Hematopoietic multipotent progenitor cell treated with erythropoietin and hydrocortisone succinate and interleukin-3 and kit ligand, for 4 days (in vitro differentiated cells): ENCODE results near the gene ITGA4.
A peak's percentile ranks its signal among the peaks of the same experiment; 100 is the strongest.
"Not testable (repeated sequence)": the region's sequence is repeated elsewhere in the genome, so short reads cannot be mapped to it uniquely, and the experiment has no call there.

Source experiments
- DNase-seq: peaks from one replicate; pipeline ENCODE4 v3.0.0-alpha.2; 2015

The ITGA4 gene

DNA sequence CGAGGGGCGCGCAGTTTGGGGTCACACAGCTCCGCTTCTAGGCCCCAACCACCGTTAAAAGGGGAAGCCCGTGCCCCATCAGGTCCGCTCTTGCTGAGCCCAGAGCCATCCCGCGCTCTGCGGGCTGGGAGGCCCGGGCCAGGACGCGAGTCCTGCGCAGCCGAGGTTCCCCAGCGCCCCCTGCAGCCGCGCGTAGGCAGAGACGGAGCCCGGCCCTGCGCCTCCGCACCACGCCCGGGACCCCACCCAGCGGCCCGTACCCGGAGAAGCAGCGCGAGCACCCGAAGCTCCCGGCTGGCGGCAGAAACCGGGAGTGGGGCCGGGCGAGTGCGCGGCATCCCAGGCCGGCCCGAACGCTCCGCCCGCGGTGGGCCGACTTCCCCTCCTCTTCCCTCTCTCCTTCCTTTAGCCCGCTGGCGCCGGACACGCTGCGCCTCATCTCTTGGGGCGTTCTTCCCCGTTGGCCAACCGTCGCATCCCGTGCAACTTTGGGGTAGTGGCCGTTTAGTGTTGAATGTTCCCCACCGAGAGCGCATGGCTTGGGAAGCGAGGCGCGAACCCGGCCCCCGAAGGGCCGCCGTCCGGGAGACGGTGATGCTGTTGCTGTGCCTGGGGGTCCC is at the start of gene ITGA4:
Gene ITGA4, plus strand, starts transcription at position 266 of the 620 bp plus-strand sequence. Its CDS starts 269 bp downstream, at position 535.
- peak; percentile 97 for DNase-seq

- no peak for DNase-seq
Observed at GRCh38 chr2:181408861-181409260, 48.3 kb upstream of the ITGA4 start.

- DNase-seq, result no peak
Observed at GRCh38 chr2:181411105-181411849, 45.9 kb upstream of the ITGA4 start.

DNA sequence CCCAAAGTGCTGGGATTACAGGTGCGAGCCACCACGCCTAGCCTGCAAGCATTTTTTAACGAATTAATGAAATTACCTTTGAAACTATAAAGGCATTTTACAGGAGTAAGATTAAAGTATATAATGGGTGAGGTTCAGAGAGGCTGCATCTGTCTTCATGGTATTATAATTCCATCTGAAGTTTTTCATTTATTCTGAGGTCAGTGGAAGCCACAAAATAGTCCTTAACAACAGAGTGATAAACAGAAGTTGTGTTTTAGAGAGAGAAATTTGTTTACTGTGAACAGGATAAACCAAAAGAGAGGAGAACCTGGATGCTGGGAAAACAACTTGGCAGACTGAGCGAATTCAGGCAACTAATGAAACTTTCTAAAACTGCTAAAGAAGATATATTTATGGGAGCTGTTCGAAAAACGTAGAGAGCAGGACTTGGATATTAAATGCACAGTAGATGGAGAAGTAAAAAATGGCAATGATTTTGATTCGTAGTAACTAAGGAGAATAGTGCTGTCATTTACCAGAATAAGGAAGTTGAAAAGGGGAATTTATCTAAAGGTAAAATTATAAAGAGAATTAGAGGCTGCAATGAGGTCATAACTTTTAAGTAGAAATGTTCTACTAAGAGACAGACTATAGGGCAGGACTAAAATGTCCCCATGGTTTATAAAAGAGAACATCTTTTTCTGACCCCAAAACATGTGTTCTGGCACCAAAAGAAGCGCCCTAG is 37.9 kb upstream of the ITGA4 start:
- peak; percentile 60 for DNase-seq

DNA sequence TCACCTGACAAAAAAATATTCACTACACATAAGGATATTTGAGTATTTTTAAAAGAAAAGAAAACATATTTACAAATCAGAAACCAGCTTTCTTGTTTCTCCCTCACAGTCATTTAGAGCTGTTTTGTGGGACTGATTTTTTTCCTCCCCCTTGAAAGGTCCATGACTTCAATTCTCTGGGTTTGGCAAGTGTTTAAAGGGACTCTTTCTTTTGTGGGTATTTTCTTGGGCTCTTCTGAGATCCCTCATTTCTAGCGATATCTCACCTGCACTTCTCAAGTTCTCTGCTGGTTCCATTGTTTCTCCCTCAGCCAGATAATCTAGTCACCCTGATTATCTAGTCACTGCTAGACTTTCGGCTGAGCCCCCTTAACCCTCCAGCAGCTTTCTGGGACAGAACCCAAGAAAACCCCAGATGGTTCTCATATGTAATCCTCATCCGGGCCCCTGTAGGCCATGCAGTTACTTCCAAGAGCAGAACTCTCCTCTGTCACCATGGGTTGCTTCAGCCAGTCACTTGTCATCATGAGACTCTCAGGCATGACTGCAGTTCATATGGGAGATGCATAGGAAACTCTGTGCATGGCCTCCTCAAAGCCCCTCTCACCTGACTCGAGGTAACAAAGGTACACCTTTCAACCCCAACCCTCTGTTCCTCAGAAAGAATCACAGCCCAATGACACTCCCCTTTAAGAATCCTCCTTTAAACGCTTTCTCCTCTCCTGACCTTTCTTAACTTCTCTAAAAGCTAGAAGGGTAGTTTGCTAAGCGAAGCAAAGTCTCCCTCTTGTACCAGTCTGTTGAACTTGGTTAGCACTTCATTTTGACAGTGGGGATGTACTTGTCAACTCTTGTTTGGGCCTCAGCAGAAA is 36.7 kb upstream of the ITGA4 start:
- no peak for DNase-seq

DNA sequence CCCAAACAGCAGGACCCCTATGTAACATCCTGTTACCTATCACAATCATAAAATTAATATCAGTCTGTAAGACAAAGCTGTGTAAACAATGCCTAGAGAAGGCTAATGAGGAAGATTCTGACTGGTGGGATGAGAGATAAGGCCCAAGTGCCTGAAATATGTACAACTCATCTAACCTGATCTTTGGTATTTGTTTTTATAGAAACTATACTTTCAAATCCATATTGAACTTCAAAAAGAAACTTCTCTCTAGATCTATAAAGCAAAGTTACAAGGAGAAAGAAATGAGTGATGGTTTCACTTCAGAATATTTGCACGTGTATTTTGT is 36.1 kb upstream of the ITGA4 start:
- no peak for DNase-seq

DNA sequence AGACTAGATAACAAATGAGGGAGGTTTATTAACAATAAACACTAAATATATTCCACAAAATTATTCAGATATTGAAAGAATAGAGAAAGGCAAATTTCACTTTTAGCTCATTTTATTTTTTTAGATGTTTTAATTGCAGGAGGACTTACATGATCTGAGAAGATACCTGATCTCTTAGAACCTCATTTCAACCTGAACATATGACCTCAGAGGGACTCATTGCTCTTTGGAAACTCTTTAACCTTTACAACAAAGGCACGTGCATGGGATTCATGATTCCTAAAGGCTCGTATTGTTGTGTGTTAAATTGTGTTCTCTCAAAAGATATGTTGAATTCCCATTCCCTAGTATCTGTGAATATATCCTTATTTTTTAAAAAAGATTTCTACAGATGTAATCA is 35.7 kb upstream of the ITGA4 start:
- no peak for DNase-seq

- DNase-seq, result no peak
Observed at GRCh38 chr2:181426672-181427071, 30.5 kb upstream of the ITGA4 start.

DNA sequence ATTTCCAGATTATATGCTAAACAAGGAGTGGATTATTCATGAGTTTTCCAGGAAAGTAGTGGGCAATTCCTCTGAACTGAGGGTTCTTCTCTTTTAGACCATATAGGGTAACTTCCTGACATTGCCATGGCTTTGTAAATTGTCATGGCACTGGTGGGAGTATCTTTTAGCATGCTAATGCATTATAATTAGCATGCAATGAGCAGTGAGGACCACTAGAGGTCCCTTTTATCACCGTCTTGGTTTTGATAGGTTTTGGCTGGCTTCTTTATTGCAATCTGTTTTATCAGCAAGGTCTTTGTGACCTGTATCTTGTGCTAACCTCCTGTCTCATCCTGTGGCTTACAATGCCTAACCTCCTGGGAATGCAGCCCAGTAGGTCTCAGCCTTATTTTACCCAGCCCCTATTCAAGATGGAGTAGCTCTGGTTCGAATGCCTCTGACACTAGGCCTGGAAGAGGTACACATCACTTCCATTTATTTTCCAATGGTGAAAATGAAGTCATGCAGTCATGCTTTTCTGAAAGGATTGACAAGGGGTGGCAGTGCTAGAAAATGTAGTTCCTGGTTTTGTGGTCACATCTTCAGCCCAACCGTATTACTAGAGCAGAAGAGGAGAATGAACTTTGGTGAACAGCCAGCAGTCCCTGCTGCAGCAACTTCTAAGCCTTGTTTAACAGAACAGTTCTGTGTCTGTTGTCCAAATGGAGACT is 26.6 kb upstream of the ITGA4 start:
- peak; percentile 88 for DNase-seq

DNA sequence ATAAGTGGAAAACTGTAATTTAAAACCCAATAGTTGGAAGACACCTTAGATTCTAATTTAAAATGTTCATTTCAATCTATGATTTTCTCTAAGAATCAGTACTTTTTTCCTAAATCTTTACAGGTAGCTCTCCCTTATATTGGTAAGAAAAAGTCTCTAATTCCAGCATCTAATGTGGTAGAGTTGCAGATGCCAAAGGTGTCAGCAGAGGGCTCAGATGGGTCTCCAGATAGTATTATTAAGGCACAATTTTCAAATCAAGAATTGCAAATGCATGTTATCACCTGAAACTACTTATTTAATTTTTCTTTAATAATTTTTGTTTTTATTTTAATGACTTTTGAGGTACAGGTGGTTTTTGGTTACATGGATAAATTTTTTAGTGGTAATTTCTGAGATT is 25.5 kb upstream of the ITGA4 start:
- DNase-seq, result peak; percentile 57

- DNase-seq, result peak; percentile 72
Observed at GRCh38 chr2:181438261-181438660, 18.9 kb upstream of the ITGA4 start.

- no peak for DNase-seq
Observed at GRCh38 chr2:181440344-181440743, 16.8 kb upstream of the ITGA4 start.

GRCh38 chr2:181440919-181441318 is 16.3 kb upstream of the ITGA4 start:
- DNase-seq, result peak; percentile 63

- DNase-seq, result peak; percentile 74
Observed at GRCh38 chr2:181441670-181442069, 15.5 kb upstream of the ITGA4 start.

GRCh38 chr2:181444654-181445053 is 12.5 kb upstream of the ITGA4 start:
- no peak for DNase-seq

DNA sequence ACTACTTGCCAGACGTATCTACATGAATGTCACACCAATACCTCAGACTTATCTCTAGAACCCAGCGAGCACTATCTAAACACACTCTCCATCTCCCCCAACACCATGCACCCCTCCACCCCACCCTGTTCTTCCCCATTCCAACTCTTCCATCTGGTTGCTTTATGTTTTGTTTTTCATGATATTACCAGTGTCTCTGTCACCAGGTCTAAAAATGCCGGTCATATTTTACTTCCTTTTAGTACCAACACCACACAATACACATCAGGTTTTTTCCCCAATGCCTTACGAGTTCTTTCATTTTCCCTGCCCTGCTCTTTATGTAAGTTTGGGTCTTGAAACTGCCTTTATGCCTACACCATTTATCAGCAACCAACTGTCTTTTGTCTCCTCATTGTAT is 10.2 kb upstream of the ITGA4 start:
- DNase-seq, result peak; percentile 93

DNA sequence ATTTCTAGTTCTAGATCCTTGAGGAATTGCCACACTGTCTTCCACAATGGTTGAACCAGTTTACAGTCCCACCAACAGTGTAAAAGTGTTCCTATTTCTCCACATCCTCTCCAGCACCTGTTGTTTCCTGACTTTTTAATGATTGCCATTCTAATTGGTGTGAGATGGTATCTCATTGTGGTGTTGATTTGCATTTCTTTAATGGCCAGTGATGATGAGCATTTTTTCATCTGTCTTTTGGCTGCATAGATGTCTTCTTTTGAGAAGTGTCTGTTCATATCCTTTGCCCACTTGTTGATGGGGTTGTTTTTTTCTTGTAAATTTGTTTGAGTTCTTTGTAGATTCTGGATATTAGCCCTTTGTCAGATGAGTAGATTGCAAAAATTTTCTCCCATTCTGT is 7.9 kb upstream of the ITGA4 start:
- not testable (repeated sequence) for DNase-seq

GRCh38 chr2:181454686-181455450 is 2.3 kb upstream of the ITGA4 start:
- DNase-seq, result peak; percentile 49

DNA sequence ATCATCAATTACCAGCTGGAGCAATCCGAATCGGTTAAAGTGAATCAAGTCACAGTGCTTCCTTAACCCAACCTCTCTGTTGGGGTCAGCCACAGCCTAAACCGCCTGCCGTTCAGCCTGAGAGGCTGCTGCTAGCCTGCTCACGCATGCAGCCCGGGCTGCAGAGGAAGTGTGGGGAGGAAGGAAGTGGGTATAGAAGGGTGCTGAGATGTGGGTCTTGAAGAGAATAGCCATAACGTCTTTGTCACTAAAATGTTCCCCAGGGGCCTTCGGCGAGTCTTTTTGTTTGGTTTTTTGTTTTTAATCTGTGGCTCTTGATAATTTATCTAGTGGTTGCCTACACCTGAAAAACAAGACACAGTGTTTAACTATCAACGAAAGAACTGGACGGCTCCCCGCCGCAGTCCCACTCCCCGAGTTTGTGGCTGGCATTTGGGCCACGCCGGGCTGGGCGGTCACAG is 496 bp upstream of the ITGA4 start:
- peak; percentile 96 for DNase-seq

GRCh38 chr2:181457741-181458425 is 697 bp downstream of the ITGA4 start:
- DNase-seq, result peak; percentile 98

- peak; percentile 49 for DNase-seq
Observed at GRCh38 chr2:181458871-181459270, 1.7 kb downstream of the ITGA4 start.
